GM18505 (cell line): ENCODE measurements around the gene ITPKB.
"Not testable (repeated sequence)": the region's sequence is repeated elsewhere in the genome, so short reads cannot be mapped to it uniquely, and the experiment has no call there.

Source experiments
- ATAC-seq: cut with Tn5 transposase; IDR thresholded peaks from one replicate; pipeline ENCODE4 v1.9.1; 2021; ENCODE audit not compliant: unreplicated experiment
- POLR2A ChIP-seq: IDR thresholded peaks from 4 replicates; pipeline ENCODE4 v1.6.1; 2011; ENCODE audit warnings: borderline replicate concordance; ENCODE audit not compliant: insufficient read depth, insufficient read length; ENCODE audit errors: extremely low read depth

Gene ITPKB

GRCh38 chr1:226603858-226604559 lies 135.1 kb downstream of the ITPKB start:
- TF ChIP-seq POLR2A: no peak
- ATAC-seq: no peak

GRCh38 chr1:226603022-226603857 lies 135.8 kb downstream of the ITPKB start:
- ATAC-seq: no peak
- no peak for TF ChIP-seq POLR2A

- no peak for ATAC-seq
- no peak for TF ChIP-seq POLR2A
Measured at GRCh38 chr1:226602186-226603021, 136.7 kb downstream of the ITPKB start.

- no peak for TF ChIP-seq POLR2A
- ATAC-seq: no peak
Measured at GRCh38 chr1:226601456-226601855, 137.6 kb downstream of the ITPKB start.

- ATAC-seq: no peak
- no peak for TF ChIP-seq POLR2A
Measured at GRCh38 chr1:226600254-226600653, 138.8 kb downstream of the ITPKB start.

GRCh38 chr1:226599636-226600238 lies 139.3 kb downstream of the ITPKB start:
- no peak for ATAC-seq
- TF ChIP-seq POLR2A: no peak

- not testable (repeated sequence) for ATAC-seq
Measured at GRCh38 chr1:226598955-226599354, 140.1 kb downstream of the ITPKB start.

- ATAC-seq: no peak
- TF ChIP-seq POLR2A: no peak
Measured at GRCh38 chr1:226598455-226598849, 140.6 kb downstream of the ITPKB start.

GRCh38 chr1:226597616-226598454 lies 141.2 kb downstream of the ITPKB start:
- ATAC-seq: no peak
- TF ChIP-seq POLR2A: no peak

GRCh38 chr1:226596531-226597165 lies 142.4 kb downstream of the ITPKB start:
- TF ChIP-seq POLR2A: no peak
- ATAC-seq: no peak

GRCh38 chr1:226593541-226593940 lies 145.5 kb downstream of the ITPKB start:
- ATAC-seq: no peak
- no peak for TF ChIP-seq POLR2A

- no peak for TF ChIP-seq POLR2A
- ATAC-seq: no peak
Measured at GRCh38 chr1:226590614-226591013, 148.5 kb downstream of the ITPKB start.
